Mammary epithelial cell (primary cell): ENCODE data around the gene HOXB1.

Source experiments
- EZH2 ChIP-seq: IDR thresholded peaks from 2 replicates; pipeline ENCODE4 v1.6.1; 2012; ENCODE audit warnings: low read length, inconsistent platforms, borderline replicate concordance
- TF ChIP-seq, protein P1 (sequence below), 2 donors: IDR thresholded peaks in 1 of 2; conservative IDR thresholded peaks in 1 of 2; 2 replicates each; pipeline ENCODE4 v1.5.1; 2011 to 2012; ENCODE audit warnings: inconsistent platforms in 2 of 2, low read length in 2 of 2, mild to moderate bottlenecking in 2 of 2, control low read depth in 1 of 2, low read depth in 1 of 2; ENCODE audit not compliant: insufficient read depth in 1 of 2; ENCODE audit errors: extremely low read depth in 1 of 2

DNA sequence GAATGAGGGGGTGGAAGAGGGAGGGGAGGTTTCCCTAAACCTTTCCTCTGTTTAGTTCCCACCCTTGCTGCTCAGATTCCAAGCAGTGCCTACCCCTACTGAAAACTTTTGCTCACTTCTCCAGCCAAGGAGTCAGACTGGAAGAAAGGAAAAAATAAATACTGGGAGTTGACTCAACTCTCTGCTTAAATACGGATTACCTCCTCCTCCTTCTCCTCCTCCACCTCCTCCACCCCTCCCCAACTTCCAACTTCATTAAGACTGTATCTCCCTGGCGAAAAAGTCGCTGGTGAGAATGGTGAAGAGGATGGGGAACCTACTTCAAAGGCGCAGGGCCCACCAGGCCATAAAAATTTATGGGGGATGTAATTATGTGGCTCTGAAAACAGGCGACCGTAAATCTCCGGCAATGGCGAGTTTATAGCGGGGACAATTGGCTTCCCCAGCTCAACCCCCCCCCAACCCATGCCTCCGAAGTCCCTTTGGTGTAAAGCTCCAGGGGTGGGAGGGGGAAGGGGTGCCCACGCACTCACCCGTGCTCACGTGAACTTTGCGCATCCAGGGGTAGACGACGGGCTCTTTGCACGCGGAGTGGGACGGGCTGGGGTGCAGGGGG, 46.6 kb upstream of the HOXB1 start:
- TF ChIP-seq, protein P1, sequence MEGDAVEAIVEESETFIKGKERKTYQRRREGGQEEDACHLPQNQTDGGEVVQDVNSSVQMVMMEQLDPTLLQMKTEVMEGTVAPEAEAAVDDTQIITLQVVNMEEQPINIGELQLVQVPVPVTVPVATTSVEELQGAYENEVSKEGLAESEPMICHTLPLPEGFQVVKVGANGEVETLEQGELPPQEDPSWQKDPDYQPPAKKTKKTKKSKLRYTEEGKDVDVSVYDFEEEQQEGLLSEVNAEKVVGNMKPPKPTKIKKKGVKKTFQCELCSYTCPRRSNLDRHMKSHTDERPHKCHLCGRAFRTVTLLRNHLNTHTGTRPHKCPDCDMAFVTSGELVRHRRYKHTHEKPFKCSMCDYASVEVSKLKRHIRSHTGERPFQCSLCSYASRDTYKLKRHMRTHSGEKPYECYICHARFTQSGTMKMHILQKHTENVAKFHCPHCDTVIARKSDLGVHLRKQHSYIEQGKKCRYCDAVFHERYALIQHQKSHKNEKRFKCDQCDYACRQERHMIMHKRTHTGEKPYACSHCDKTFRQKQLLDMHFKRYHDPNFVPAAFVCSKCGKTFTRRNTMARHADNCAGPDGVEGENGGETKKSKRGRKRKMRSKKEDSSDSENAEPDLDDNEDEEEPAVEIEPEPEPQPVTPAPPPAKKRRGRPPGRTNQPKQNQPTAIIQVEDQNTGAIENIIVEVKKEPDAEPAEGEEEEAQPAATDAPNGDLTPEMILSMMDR (conservative IDR thresholded peaks at IDR 0.05 in 1 of 2, IDR thresholded peaks at IDR 0.05 in 1 of 2; ENCODE audit: extremely low read depth in 1 of 2, insufficient read depth in 1 of 2, low read depth in 1 of 2, low read length in 2 of 2) = no peak
- TF ChIP-seq EZH2 = no peak
